GM12878 (cell line): ENCODE measurements around the gene OSTN. TPM values are rescaled to one million over a fixed set of nuclear protein-coding genes. Genes with fewer than 3 reads are reported as not detected.

Experiments used
- ATAC-seq: fragments of 200-7000 bp; cut with Tn5 transposase; 3 replicates; pipeline ENCODE4 v1.9.1; 2020; ENCODE audit warnings: mild to moderate bottlenecking, moderate library complexity
- BruUV-seq: library from RNA; stranded (reverse); fragments of 400-500 nt; replicated peaks from 2 replicates; lab custom pipeline; 2021; lab: Mats Ljungman, UMichigan
- CTCF ChIA-PET: fragments of 300-600 bp; sonication (Branson Sonifier 250); formaldehyde crosslinking; extraction: SDS; loops from one replicate; lab custom pipeline; 2021; ENCODE audit warnings: inconsistent platforms; lab: Yijun Ruan, JAX
- POLR2A ChIA-PET: fragments of 350-600 bp; formaldehyde crosslinking; extraction: SDS; loops from one replicate; lab custom pipeline; 2021; ENCODE audit warnings: inconsistent platforms; lab: Charles Lee
- RAD21 ChIA-PET: fragments of 300-600 bp; sonication (Branson Sonifier 250); formaldehyde crosslinking; loops from one replicate; lab custom pipeline; 2023; ENCODE audit warnings: antibody characterized with exemption; ENCODE audit not compliant: unreplicated experiment; lab: Charles Lee
- SMC1A ChIA-PET: fragments of 300-600 bp; sonication (Branson Sonifier 250); formaldehyde crosslinking; loops from one replicate; lab custom pipeline; 2023; ENCODE audit not compliant: unreplicated experiment, uncharacterized antibody; lab: Charles Lee
- DNase-seq: peaks from one replicate; pipeline ENCODE4 v3.0.0-alpha.2; 2011; ENCODE audit warnings: low read depth, low spot score
- FAIRE-seq: peaks from 3 replicates; lab custom pipeline; 2011; peaks lifted over from hg19 to GRCh38; lab: Jason Lieb, UNC
- H2AFZ ChIP-seq: 2 replicates; pipeline ENCODE4 v1.6.0; 2011; ENCODE audit warnings: low read depth, low read length, control low read depth; ENCODE audit not compliant: control insufficient read depth
- H3K27ac ChIP-seq: 2 replicates; pipeline ENCODE4 v1.5.1; 2011; ENCODE audit warnings: control low read depth; ENCODE audit not compliant: control insufficient read depth, insufficient read depth
- H3K27me3 ChIP-seq, 2 experiments: replicated peaks in 1 of 2; 2 replicates each; pipeline versions ENCODE4 v1.6.0 to v1.6.1; 2011; ENCODE audit warnings: low read length in 1 of 2; ENCODE audit not compliant: control insufficient read depth in 2 of 2, insufficient read depth in 2 of 2
- H3K36me3 ChIP-seq, 2 experiments: 2 replicates each; pipeline ENCODE4 v1.5.1; 2011; ENCODE audit warnings: low read length in 1 of 2; ENCODE audit not compliant: control insufficient read depth in 2 of 2, insufficient read depth in 2 of 2
- H3K4me1 ChIP-seq: 2 replicates; pipeline ENCODE4 v1.6.1; 2011; ENCODE audit warnings: mild to moderate bottlenecking, low read length, moderate library complexity, mixed read lengths; ENCODE audit not compliant: control insufficient read depth, insufficient read depth
- H3K4me2 ChIP-seq: 2 replicates; pipeline ENCODE4 v1.6.0; 2011; ENCODE audit warnings: control low read depth; ENCODE audit not compliant: control insufficient read depth, insufficient read depth
- H3K4me3 ChIP-seq: fragments of 200-600 bp; sonication (generic); 2 replicates; pipeline ENCODE4 v1.5.1; 2016
- H3K79me2 ChIP-seq: 2 replicates; pipeline ENCODE4 v1.6.0; 2011; ENCODE audit warnings: low read length; ENCODE audit not compliant: control insufficient read depth, insufficient read depth
- H3K9ac ChIP-seq: 2 replicates; pipeline ENCODE4 v1.8.0; 2011; ENCODE audit warnings: low read length, control low read depth, mixed read lengths; ENCODE audit not compliant: control insufficient read depth, insufficient read depth
- H3K9me3 ChIP-seq: replicated peaks from 3 replicates; pipeline ENCODE4 v1.5.1; 2011; ENCODE audit warnings: mild to moderate bottlenecking, low read length; ENCODE audit not compliant: control insufficient read depth, insufficient read depth
- H4K20me1 ChIP-seq: 2 replicates; pipeline ENCODE4 v1.6.0; 2011; ENCODE audit not compliant: control insufficient read depth, insufficient read depth
- CTCF ChIP-seq, 3 experiments: IDR thresholded peaks in 2 of 3; conservative IDR thresholded peaks in 1 of 3; 2 replicates each; pipeline ENCODE4 v1.5.1; 2011; ENCODE audit warnings: low read depth in 3 of 3, low read length in 3 of 3, mild to moderate bottlenecking in 3 of 3, control low read depth in 2 of 3, moderate library complexity in 2 of 3, inconsistent platforms in 1 of 3, mixed read lengths in 1 of 3; ENCODE audit not compliant: control insufficient read depth in 2 of 3, insufficient read depth in 1 of 3; ENCODE audit errors: extremely low read depth in 1 of 3
- FOS ChIP-seq: IDR thresholded peaks from 3 replicates; pipeline ENCODE4 v1.6.1; 2011; ENCODE audit warnings: borderline replicate concordance; ENCODE audit not compliant: insufficient read length; ENCODE audit errors: extremely low read depth
- HCFC1 ChIP-seq: fragments of 150-350 bp; IDR thresholded peaks from 2 replicates; pipeline ENCODE4 v1.6.1; 2014; ENCODE audit warnings: low read length
- JUND ChIP-seq: IDR thresholded peaks from 2 replicates; pipeline ENCODE4 v1.6.1; 2012; ENCODE audit warnings: low read depth, mild to moderate bottlenecking, low read length, improper control_type of control experiment, moderate library complexity
- MTA2 ChIP-seq: fragments of 450-650 bp; IDR thresholded peaks from 2 replicates; pipeline ENCODE4 v1.6.1; 2016; ENCODE audit warnings: low read depth, mild to moderate bottlenecking, moderate library complexity
- MXI1 ChIP-seq: fragments of 150-350 bp; IDR thresholded peaks from 2 replicates; pipeline ENCODE4 v1.6.1; 2011; ENCODE audit warnings: low read depth, mild to moderate bottlenecking, inconsistent platforms, low read length, improper control_type of control experiment
- RBBP5 ChIP-seq: fragments of 200-600 bp; sonication (generic); conservative IDR thresholded peaks from 2 replicates; pipeline ENCODE4 v1.6.1; 2016
- TBL1XR1 ChIP-seq: IDR thresholded peaks from 2 replicates; pipeline ENCODE4 v1.6.1; 2012; ENCODE audit warnings: low read depth, low read length, improper control_type of control experiment
- ZNF687 ChIP-seq: fragments of 450-650 bp; IDR thresholded peaks from 2 replicates; pipeline ENCODE4 v1.6.1; 2017; ENCODE audit warnings: mild to moderate bottlenecking, moderate library complexity
- whole genome bisulfite sequencing: methylation state at CpG from one replicate; pipeline ENCODE4 v1.1.6; 2016; ENCODE audit warnings: low lambda C conversion rate; ENCODE audit not compliant: insufficient replicate concordance, insufficient coverage; ENCODE audit errors: missing lambda C conversion rate; 5-methylcytosine and 5-hydroxymethylcytosine counted together
- in situ Hi-C: fragments of 300-500 bp; cut with MboI; formaldehyde crosslinking; loops from 9 replicates; pipeline ENCODE4 v1.14.3; 2018; ENCODE audit warnings: mixed read lengths
- intact Hi-C: fragments of 100-400 bp; cut with micrococcal nuclease; formaldehyde crosslinking; loops from one replicate; pipeline ENCODE4 v1.14.2; 2022; ENCODE audit not compliant: unreplicated experiment
- polyA plus RNA-seq, 11 experiments: library from polyadenylated mRNA; depleted of rRNA in 4 of 11; unstranded in 6 of 11; stranded (reverse) in 5 of 11; fragments of >200 nt; fragmentation: Nextera tagmentation in 4 of 11; fragmentation: Illumina TruSeq in 1 of 11; extraction: Ambion mirVana in 4 of 11; extraction: Trizol in 1 of 11; gene quantifications; 1 replicate in 1 of 11; 2 replicates in 10 of 11; pipeline versions ENCODE4 v1.2.1 to v1.2.3, GENCODE V29; 2011 to 2016; ENCODE audit warnings: inconsistent platforms in 2 of 11, missing spikeins in 2 of 11, low read depth in 1 of 11
- total RNA-seq, 4 experiments: library from RNA; depleted of rRNA in 3 of 4; stranded (reverse); fragments of >200 nt in 3 of 4; fragmentation: Illumina TruSeq in 1 of 4; extraction: Trizol in 1 of 4; gene quantifications; 2 replicates each; pipeline versions ENCODE4 v1.2.1 to v1.2.3, GENCODE V29; 2013 to 2021

The OSTN gene
- total and polyA plus RNA-seq, 10 of the 15 experiments (the other 5 are each of a cell fraction or from before 2014, with no cell fraction given): 0.04 to 0.27 (median 0.06) TPM; not detected in 6

- Histone ChIP-seq H2AFZ (no peak overlapping the region), H3K27ac (no peak overlapping the region), H3K36me3 (no peaks in the 10 kb centered on the region), H4K20me1 (no peaks in the 10 kb centered on the region), H3K9ac (no peak overlapping the region), H3K9me3 (no peaks in the 10 kb centered on the region), H3K4me3 (no peak overlapping the region), H3K79me2 (no peaks in the 10 kb centered on the region), H3K4me1 (no peaks in the 10 kb centered on the region; the same call in 1 of the 2 replicates), H3K4me2 (no peak overlapping the region), H3K27me3 (no peaks in the 10 kb centered on the region)
- SMC1A ChIA-PET: interaction anchor here (1.0 kb wide), 1 partner anchor 19 kb away, joined by 3 read pairs; no protein-coding TSS in a partner anchor
- RAD21 ChIA-PET: no interaction called here
- in situ Hi-C loops: no loop called here
- TF ChIP-seq MXI1 (no peak), RBBP5 (no peak), JUND (no peak)
- no TSS peak for BruUV-seq
- ATAC-seq: no peak
- POLR2A ChIA-PET: no interaction called here
- FAIRE-seq: no peak
- no peak for DNase-seq
- intact Hi-C loops: no loop called here
- CTCF ChIA-PET: no interaction called here
- 65% methylated on average over 4 of the region's 4 CpGs for WGBS
Measured at GRCh38 chr3:191307341-191307740, 108.3 kb downstream of the OSTN start.

GRCh38 chr3:191313296-191313695 is 114.3 kb downstream of the OSTN start:
- no TSS peak for BruUV-seq
- Histone ChIP-seq H3K4me3 (no peak overlapping the region), H3K4me2 (no peak overlapping the region), H3K9ac (no peak overlapping the region), H3K27ac (no peak overlapping the region), H2AFZ (no peak overlapping the region), H3K79me2 (no peaks in the 10 kb centered on the region), H3K9me3 (no peaks in the 10 kb centered on the region; the same call in 2 of the 3 replicates), H3K4me1 (no peaks in the 10 kb centered on the region; the same call in 1 of the 2 replicates), H3K36me3 (no peaks in the 10 kb centered on the region), H3K27me3 (no peaks in the 10 kb centered on the region), H4K20me1 (no peaks in the 10 kb centered on the region)
- RAD21 ChIA-PET: interaction anchor here (0.7 kb wide), 1 partner anchor 114 kb away, joined by 3 read pairs; the partner anchor contains the start of gene OSTN
- ATAC-seq (no peak), DNase-seq (no peak), FAIRE-seq (no peak)
- in situ Hi-C loops: no loop called here
- POLR2A ChIA-PET: interaction anchor here (0.6 to 0.7 kb wide), 3 partner anchors 20 to 431 kb away, joined by 3 to 6 read pairs (median 3); no protein-coding TSS in a partner anchor
- intact Hi-C loops: no loop called here
- CTCF ChIA-PET: interaction anchor here (0.6 to 1.0 kb wide), 2 partner anchors 50 to 72 kb away, joined by 3 to 5 read pairs; no protein-coding TSS in a partner anchor
- SMC1A ChIA-PET: interaction anchor here (1.0 to 1.7 kb wide), 5 partner anchors 11 to 44 kb away, joined by 3 to 4 read pairs (median 3); no protein-coding TSS in a partner anchor
- WGBS: 100% methylated on average over 2 of the region's 2 CpGs
- TF ChIP-seq ZNF687 (no peak), HCFC1 (no peak), MTA2 (no peak), TBL1XR1 (no peak), FOS (no peak), CTCF (IDR thresholded peaks at IDR 0.05 in 2 of 3, conservative IDR thresholded peaks at IDR 0.05 in 1 of 3; ENCODE audit: control insufficient read depth in 2 of 3, extremely low read depth in 1 of 3, insufficient read depth in 1 of 3, low read depth in 3 of 3, low read length in 3 of 3) (no peak)
